HepG2 (cell line): ENCODE results near the gene DNAJC18. TPM values are rescaled to one million over a fixed set of nuclear protein-coding genes. Genes with fewer than 3 reads are reported as not detected.

Source experiments
- ATAC-seq: fragments of 200-7000 bp; cut with Tn5 transposase; 3 replicates; pipeline ENCODE4 v1.9.1; 2020; ENCODE audit warnings: mild to moderate bottlenecking, moderate library complexity
- BruUV-seq: library from RNA; stranded (reverse); fragments of 400-500 nt; replicated peaks from 2 replicates; lab custom pipeline; 2021; lab: Mats Ljungman, UMichigan
- CTCF ChIA-PET: fragments of 300-600 bp; formaldehyde crosslinking; extraction: SDS; loops from one replicate; lab custom pipeline; 2021; ENCODE audit warnings: low total read pairs, inconsistent platforms, low intra/inter-chr PET ratio; lab: Yijun Ruan, JAX
- POLR2A ChIA-PET: fragments of 350-600 bp; sonication (Branson Sonifier 250); formaldehyde crosslinking; loops from one replicate; lab custom pipeline; 2020; ENCODE audit warnings: antibody characterized with exemption, inconsistent platforms; lab: Yijun Ruan, JAX
- DNase-seq: peaks from one replicate; pipeline ENCODE4 v3.0.0-alpha.2; 2015; ENCODE audit warnings: low spot score
- FAIRE-seq: peaks from 3 replicates; lab custom pipeline; 2011; peaks lifted over from hg19 to GRCh38; lab: Jason Lieb, UNC
- H2AFZ ChIP-seq: one replicate; pipeline ENCODE4 v1.6.1; 2011; ENCODE audit warnings: low read length, inconsistent platforms
- H3K27ac ChIP-seq: fragments of 300-600 bp; 3 replicates; pipeline ENCODE4 v1.8.0; 2011; ENCODE audit warnings: mixed run types, mild to moderate bottlenecking, mixed read lengths, low read length, inconsistent platforms; ENCODE audit not compliant: insufficient read depth; ENCODE audit errors: extremely low read length
- H3K27me3 ChIP-seq, 2 experiments: fragments of 200-600 bp in 1 of 2; 2 replicates in 1 of 2; 3 replicates in 1 of 2; pipeline versions ENCODE4 v1.6.0 to v1.8.0; 2011; ENCODE audit warnings: low read length in 2 of 2, mild to moderate bottlenecking in 2 of 2, moderate library complexity in 2 of 2, inconsistent platforms in 1 of 2; ENCODE audit not compliant: insufficient read depth in 2 of 2, control insufficient read depth in 1 of 2
- H3K36me3 ChIP-seq, 2 experiments: fragments of 200-600 bp in 1 of 2; replicated peaks in 1 of 2; 2 replicates in 1 of 2; 3 replicates in 1 of 2; pipeline versions ENCODE4 v1.5.1 to v1.8.0; 2011; ENCODE audit warnings: low read length in 2 of 2, inconsistent platforms in 1 of 2; ENCODE audit not compliant: insufficient read depth in 2 of 2, control insufficient read depth in 1 of 2
- H3K4me1 ChIP-seq: 2 replicates; pipeline ENCODE4 v1.5.1; 2012; ENCODE audit warnings: low read length, inconsistent platforms; ENCODE audit not compliant: insufficient read depth
- H3K4me2 ChIP-seq: 2 replicates; pipeline ENCODE4 v1.6.0; 2011; ENCODE audit warnings: low read depth, low read length, inconsistent platforms
- H3K4me3 ChIP-seq, 3 experiments: fragments of 200-600 bp in 1 of 3; sonication (generic), shearing (Covaris generic) in 1 of 3; replicated peaks in 1 of 3; 2 replicates each; pipeline ENCODE4 v1.5.1; 2011 to 2016; ENCODE audit warnings: low read length in 3 of 3, inconsistent platforms in 2 of 3, low read depth in 2 of 3, mild to moderate bottlenecking in 2 of 3, control low read depth in 1 of 3, mixed read lengths in 1 of 3; ENCODE audit not compliant: insufficient read depth in 1 of 3
- H3K79me2 ChIP-seq: one replicate; pipeline ENCODE4 v1.6.1; 2011; ENCODE audit warnings: low read length, inconsistent platforms; ENCODE audit not compliant: insufficient read depth
- H3K9ac ChIP-seq: 2 replicates; pipeline ENCODE4 v1.6.0; 2011; ENCODE audit warnings: mild to moderate bottlenecking, low read depth, low read length, inconsistent platforms; ENCODE audit not compliant: insufficient read depth
- H3K9me3 ChIP-seq: 2 replicates; pipeline ENCODE4 v1.5.1; 2012; ENCODE audit warnings: mild to moderate bottlenecking, low read length
- H4K20me1 ChIP-seq: 2 replicates; pipeline ENCODE4 v1.6.0; 2011; ENCODE audit warnings: inconsistent platforms, mild to moderate bottlenecking, low read length, moderate library complexity; ENCODE audit not compliant: insufficient read depth
- PLRG1 ChIP-seq: fragments of 450-650 bp; conservative IDR thresholded peaks from 2 replicates; pipeline ENCODE4 v1.6.1; 2016
- SRSF1 ChIP-seq: fragments of 200-400 bp; formaldehyde crosslinking; optimal IDR thresholded peaks from 2 replicates; pipeline ENCODE3; 2017; ENCODE audit warnings: mild to moderate bottlenecking, low read depth, low read length, moderate library complexity
- ZNF557 ChIP-seq: sonication (generic); formaldehyde crosslinking; IDR thresholded peaks from 2 replicates; pipeline ENCODE4 v1.4.0; 2020; ENCODE audit warnings: missing genetic modification reagents
- WGBS: methylation state at CpG from one replicate; pipeline ENCODE4 v1.1.6; 2017; ENCODE audit warnings: low lambda C conversion rate; 5-methylcytosine and 5-hydroxymethylcytosine counted together
- in situ Hi-C: cut with HindIII; loops from 2 replicates; pipeline ENCODE4 v1.10.0; 2017; ENCODE audit warnings: low pct_unique_long_range_greater_than_20kb; ENCODE audit not compliant: extremely low pct_ligation_motif_present
- intact Hi-C: fragments of 100-400 bp; cut with micrococcal nuclease; formaldehyde crosslinking; loops from one replicate; pipeline ENCODE4 v1.10.0; 2022; ENCODE audit not compliant: unreplicated experiment
- polyA plus RNA-seq, 8 experiments: library from polyadenylated mRNA; depleted of rRNA in 3 of 8; stranded (reverse) in 7 of 8; unstranded in 1 of 8; fragments of >200 nt; fragmentation: Illumina TruSeq in 4 of 8; extraction: Trizol in 4 of 8; gene quantifications; 2 replicates each; pipeline versions ENCODE4 v1.2.1 to v1.2.3, GENCODE V29; 2011 to 2016; ENCODE audit warnings: low read depth in 4 of 8, missing spikeins in 1 of 8, mixed read lengths in 1 of 8; ENCODE audit not compliant: insufficient read depth in 1 of 8
- total RNA-seq, 5 experiments: library from RNA; depleted of rRNA; stranded (reverse); fragments of >200 nt; fragmentation: Illumina TruSeq; extraction: Trizol; gene quantifications; 2 replicates each; pipeline ENCODE4 v1.2.3, GENCODE V29; 2016; ENCODE audit warnings: low read depth in 1 of 5
- TF ChIP-seq, protein P1 (sequence below): sonication (generic); formaldehyde crosslinking; IDR thresholded peaks from 2 replicates; pipeline ENCODE4 v1.4.0; 2020; ENCODE audit warnings: missing genetic modification reagents
- TF ChIP-seq, protein P2 (sequence below): sonication (generic); formaldehyde crosslinking; IDR thresholded peaks from 2 replicates; pipeline ENCODE4 v1.8.0; 2022; ENCODE audit warnings: mild to moderate bottlenecking, missing genetic modification reagents; ENCODE audit not compliant: insufficient replicate concordance
- TF ChIP-seq, protein P3 (sequence below): sonication (generic); formaldehyde crosslinking; IDR thresholded peaks from 2 replicates; pipeline ENCODE4 v1.4.0; 2020; ENCODE audit warnings: mild to moderate bottlenecking, missing genetic modification reagents

Gene DNAJC18
- total and polyA plus RNA-seq, 2 of the 13 experiments (the other 11 are each of a cell fraction or from before 2014, with no cell fraction given) = 6.5 to 6.6 TPM

DNA sequence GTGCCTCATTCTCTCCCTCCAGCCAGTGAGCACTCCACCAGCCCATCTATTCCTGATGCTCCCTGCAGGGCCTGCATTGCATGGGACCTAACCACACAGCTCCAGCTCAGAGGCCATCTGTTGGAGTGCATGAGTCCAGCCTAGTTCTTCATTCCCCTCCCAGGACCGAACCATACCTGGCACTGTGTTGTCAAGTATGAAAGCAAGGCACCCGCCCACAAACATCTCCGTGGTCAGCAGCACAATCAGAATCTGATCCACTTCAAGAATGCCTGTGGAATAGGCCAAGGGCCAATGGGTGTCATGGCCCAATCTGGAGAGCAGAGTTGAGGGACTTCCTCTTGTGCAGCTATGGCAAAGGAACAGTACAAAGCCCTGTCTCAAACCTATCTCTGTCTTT lies 62.1 kb downstream of the DNAJC18 start:
- Histone ChIP-seq H3K4me2 (no peak overlapping the region), H3K9me3 (no peaks in the 10 kb centered on the region), H3K4me1 (peaks cover 21% of the 10 kb centered on the region), H3K27me3 (no peaks in the 10 kb centered on the region), H4K20me1 (no peaks in the 10 kb centered on the region), H3K9ac (no peak overlapping the region), H3K36me3 (peaks cover 0 to 5% of the 10 kb centered on the region in 2 experiments; a peak in 2 of 5 replicates), H3K79me2 (peaks cover 2% of the 10 kb centered on the region), H2AFZ (no peak overlapping the region), H3K27ac (no peak overlapping the region), H3K4me3 (no peak overlapping the region)
- FAIRE-seq (no peak), DNase-seq (no peak), ATAC-seq (no peak)
- ChIA-PET POLR2A (no interaction called here), CTCF (no interaction called here)
- in situ Hi-C loops (no loop called here), intact Hi-C loops (no loop called here)
- BruUV-seq = no TSS peak
- WGBS = 100% methylated on average over 1 of the region's 3 CpGs
- TF ChIP-seq ZNF557 (CRISPR knock-in tag) (no peak), PLRG1 (no peak), SRSF1 (no peak)
- TF ChIP-seq, protein P1, sequence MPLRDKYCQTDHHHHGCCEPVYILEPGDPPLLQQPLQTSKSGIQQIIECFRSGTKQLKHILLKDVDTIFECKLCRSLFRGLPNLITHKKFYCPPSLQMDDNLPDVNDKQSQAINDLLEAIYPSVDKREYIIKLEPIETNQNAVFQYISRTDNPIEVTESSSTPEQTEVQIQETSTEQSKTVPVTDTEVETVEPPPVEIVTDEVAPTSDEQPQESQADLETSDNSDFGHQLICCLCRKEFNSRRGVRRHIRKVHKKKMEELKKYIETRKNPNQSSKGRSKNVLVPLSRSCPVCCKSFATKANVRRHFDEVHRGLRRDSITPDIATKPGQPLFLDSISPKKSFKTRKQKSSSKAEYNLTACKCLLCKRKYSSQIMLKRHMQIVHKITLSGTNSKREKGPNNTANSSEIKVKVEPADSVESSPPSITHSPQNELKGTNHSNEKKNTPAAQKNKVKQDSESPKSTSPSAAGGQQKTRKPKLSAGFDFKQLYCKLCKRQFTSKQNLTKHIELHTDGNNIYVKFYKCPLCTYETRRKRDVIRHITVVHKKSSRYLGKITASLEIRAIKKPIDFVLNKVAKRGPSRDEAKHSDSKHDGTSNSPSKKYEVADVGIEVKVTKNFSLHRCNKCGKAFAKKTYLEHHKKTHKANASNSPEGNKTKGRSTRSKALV = no peak
- TF ChIP-seq, protein P2, sequence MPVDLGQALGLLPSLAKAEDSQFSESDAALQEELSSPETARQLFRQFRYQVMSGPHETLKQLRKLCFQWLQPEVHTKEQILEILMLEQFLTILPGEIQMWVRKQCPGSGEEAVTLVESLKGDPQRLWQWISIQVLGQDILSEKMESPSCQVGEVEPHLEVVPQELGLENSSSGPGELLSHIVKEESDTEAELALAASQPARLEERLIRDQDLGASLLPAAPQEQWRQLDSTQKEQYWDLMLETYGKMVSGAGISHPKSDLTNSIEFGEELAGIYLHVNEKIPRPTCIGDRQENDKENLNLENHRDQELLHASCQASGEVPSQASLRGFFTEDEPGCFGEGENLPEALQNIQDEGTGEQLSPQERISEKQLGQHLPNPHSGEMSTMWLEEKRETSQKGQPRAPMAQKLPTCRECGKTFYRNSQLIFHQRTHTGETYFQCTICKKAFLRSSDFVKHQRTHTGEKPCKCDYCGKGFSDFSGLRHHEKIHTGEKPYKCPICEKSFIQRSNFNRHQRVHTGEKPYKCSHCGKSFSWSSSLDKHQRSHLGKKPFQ = no peak
- TF ChIP-seq, protein P3, sequence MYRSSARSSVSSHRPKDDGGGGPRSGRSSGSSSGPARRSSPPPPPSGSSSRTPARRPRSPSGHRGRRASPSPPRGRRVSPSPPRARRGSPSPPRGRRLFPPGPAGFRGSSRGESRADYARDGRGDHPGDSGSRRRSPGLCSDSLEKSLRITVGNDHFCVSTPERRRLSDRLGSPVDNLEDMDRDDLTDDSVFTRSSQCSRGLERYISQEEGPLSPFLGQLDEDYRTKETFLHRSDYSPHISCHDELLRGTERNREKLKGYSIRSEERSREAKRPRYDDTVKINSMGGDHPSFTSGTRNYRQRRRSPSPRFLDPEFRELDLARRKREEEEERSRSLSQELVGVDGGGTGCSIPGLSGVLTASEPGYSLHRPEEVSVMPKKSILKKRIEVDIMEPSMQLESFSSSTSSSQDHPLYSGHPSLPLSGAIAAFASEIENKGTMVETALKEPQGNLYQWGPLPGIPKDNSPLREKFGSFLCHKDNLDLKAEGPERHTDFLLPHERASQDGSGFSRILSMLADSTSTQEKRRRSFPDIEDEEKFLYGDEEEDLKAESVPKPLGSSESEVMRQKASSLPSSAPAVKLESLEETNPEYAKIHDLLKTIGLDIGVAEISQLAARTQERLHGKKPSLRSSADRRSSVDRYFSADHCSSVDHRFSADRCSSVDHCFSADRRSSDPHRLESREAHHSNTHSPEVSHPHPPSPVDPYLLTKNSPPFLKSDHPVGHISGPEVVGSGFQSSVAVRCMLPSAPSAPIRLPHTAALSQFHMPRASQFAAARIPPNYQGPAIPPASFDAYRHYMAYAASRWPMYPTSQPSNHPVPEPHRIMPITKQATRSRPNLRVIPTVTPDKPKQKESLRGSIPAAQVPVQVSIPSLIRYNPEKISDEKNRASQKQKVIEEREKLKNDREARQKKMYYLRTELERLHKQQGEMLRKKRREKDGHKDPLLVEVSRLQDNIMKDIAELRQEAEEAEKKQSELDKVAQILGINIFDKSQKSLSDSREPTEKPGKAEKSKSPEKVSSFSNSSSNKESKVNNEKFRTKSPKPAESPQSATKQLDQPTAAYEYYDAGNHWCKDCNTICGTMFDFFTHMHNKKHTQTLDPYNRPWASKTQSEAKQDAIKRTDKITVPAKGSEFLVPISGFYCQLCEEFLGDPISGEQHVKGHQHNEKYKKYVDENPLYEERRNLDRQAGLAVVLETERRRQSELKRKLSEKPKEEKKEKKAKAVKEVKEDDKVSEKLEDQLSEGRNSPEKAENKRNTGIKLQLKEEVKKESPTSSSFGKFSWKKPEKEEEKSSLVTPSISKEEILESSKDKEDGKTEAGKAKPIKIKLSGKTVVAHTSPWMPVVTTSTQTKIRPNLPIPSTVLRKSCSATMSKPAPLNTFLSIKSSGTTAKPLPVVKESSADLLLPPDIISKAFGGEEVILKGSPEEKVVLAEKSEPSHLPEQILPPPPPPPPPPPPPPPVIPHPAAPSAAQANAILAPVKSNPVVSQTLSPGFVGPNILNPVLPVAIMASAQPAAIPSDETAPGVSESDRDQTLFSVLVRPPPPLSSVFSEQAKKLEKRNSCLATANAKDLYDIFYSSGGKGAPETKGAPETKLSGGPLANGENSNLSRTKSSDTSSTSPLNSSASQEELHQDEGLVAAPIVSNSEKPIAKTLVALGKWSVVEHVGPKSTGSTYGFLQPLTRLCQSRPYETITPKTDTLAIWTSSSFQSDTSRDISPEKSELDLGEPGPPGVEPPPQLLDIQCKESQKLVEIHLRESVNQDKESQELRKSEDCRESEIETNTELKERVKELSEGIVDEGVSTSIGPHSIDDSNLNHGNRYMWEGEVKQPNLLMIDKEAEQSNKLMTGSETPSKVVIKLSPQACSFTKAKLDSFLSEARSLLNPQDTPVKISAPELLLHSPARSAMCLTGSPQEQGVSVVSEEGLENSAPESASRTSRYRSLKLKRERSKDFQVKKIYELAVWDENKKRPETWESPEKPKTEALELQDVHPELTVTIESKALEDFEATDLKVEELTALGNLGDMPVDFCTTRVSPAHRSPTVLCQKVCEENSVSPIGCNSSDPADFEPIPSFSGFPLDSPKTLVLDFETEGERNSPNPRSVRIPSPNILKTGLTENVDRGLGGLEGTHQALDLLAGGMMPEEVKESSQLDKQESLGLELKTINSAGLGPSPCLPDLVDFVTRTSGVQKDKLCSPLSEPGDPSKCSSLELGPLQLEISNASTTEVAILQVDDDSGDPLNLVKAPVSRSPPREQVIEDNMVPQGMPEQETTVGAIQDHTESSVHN = no peak
